ENCODE results near the gene CEMIP. TPM values are rescaled to one million over a fixed set of nuclear protein-coding genes. Genes with fewer than 3 reads are reported as not detected.

CEMIP gene
- total and polyA plus RNA-seq, 2 of the 13 experiments (the other 11 are each of a cell fraction or from before 2014, with no cell fraction given) = 4.3 to 28.5 TPM

DNA sequence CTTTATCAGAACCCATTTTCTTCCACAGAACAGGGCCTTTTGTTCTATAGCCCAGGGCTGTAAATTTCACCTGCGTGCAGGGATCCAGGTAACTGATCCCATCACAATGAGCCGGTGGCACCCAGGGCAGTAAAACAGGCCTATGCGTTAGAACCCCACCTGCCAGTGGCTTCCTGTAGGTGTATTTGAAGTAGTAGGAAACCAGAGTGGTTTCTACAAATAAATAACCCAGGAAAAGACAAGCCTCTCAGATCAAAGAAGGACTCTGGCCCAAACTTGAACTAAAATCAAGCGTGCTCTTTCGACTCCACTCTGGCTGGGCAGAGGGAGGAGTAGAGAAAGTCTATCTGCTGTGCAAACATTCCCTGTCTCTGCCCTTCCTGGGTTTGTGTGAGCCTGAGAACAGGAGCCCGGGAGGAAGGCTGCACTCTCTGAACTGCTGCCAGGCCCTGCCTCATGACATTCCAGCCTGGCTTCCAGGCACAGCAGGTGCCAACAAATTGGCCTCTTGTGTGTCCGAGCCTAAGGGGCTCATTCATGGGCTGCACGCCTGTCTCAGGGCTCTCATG is 77.7 kb downstream of the CEMIP start (continued):
- TF ChIP-seq ZNF841 (CRISPR knock-in tag; IDR thresholded peaks at IDR 0.05; ENCODE audit: borderline replicate concordance) (no peak), SATB2 (CRISPR knock-in tag; IDR thresholded peaks at IDR 0.05) (no peak), DR1 (CRISPR knock-in tag; IDR thresholded peaks at IDR 0.05) (no peak), SRSF1 (optimal IDR thresholded peaks at IDR 0.05; ENCODE audit: low read depth, low read length) (no peak), ZEB1 (IDR thresholded peaks at IDR 0.05; ENCODE audit: insufficient replicate concordance, low read depth) (peak; percentile 98), ZNF572 (CRISPR knock-in tag; IDR thresholded peaks at IDR 0.05) (no peak), FOXP1 (IDR thresholded peaks at IDR 0.05) (no peak), FOXP1 (CRISPR knock-in tag; IDR thresholded peaks at IDR 0.05) (peak; percentile 77), SAP130 (CRISPR knock-in tag; IDR thresholded peaks at IDR 0.05; ENCODE audit: low read depth) (peak; percentile 66), ZNF205 (CRISPR knock-in tag; IDR thresholded peaks at IDR 0.05) (peak; percentile 59; the same call in 1 of the 2 replicates), GTF3A (CRISPR knock-in tag; conservative IDR thresholded peaks at IDR 0.05) (peak; percentile 82; the same call in 1 of the 2 replicates), ZNF687 (CRISPR knock-in tag; IDR thresholded peaks at IDR 0.05) (peak; percentile 93), MED13 (CRISPR knock-in tag; IDR thresholded peaks at IDR 0.05) (peak; percentile 79; the same call in 1 of the 2 replicates), ZNF607 (CRISPR knock-in tag; IDR thresholded peaks at IDR 0.05; ENCODE audit: borderline replicate concordance) (no peak), AGO2 (optimal IDR thresholded peaks at IDR 0.05; ENCODE audit: low read depth, low read length) (no peak), THAP7 (CRISPR knock-in tag; IDR thresholded peaks at IDR 0.05) (no peak)
- TF ChIP-seq, protein P1, sequence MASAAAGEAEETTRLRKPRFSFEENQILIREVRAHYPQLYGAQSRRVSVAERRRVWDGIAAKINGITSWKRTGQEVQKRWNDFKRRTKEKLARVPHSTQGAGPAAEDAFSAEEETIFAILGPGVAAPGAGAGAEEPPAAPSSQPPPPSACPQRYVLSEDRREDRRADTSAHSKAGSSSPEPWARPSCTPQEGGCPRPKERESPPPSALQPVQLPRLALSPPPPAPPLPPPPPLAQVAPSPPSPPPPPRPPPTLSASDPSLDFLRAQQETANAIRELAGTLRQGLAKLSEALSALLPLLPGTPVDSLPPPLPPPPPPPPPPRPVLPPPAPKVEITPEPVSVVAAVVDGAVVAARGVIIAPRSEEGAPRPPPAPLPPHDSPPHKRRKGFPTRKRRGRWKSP (CRISPR knock-in tag; IDR thresholded peaks at IDR 0.05) = peak; percentile 30; the same call in 1 of the 2 replicates
- TF ChIP-seq, protein P2, sequence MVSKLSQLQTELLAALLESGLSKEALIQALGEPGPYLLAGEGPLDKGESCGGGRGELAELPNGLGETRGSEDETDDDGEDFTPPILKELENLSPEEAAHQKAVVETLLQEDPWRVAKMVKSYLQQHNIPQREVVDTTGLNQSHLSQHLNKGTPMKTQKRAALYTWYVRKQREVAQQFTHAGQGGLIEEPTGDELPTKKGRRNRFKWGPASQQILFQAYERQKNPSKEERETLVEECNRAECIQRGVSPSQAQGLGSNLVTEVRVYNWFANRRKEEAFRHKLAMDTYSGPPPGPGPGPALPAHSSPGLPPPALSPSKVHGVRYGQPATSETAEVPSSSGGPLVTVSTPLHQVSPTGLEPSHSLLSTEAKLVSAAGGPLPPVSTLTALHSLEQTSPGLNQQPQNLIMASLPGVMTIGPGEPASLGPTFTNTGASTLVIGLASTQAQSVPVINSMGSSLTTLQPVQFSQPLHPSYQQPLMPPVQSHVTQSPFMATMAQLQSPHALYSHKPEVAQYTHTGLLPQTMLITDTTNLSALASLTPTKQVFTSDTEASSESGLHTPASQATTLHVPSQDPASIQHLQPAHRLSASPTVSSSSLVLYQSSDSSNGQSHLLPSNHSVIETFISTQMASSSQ (IDR thresholded peaks at IDR 0.05; ENCODE audit: low read depth) = peak; percentile 50; the same call in 1 of the 2 replicates
- TF ChIP-seq, protein P2 (CRISPR knock-in tag; IDR thresholded peaks at IDR 0.05; ENCODE audit: borderline replicate concordance) = peak; percentile 81; the same call in 1 of the 2 replicates
